ENCODE measurements around the gene VIPAS39. TPM values are rescaled to one million over a fixed set of nuclear protein-coding genes. Genes with fewer than 3 reads are reported as not detected.

Gene VIPAS39
- polyA plus RNA-seq, 1 donor (not counting 4 experiments of a cell fraction or from before 2014, with no cell fraction given) = 24.5 TPM

GRCh38 chr14:77406718-77407117 is 50.7 kb downstream of the VIPAS39 start:
- Histone ChIP-seq H3K9me1 (ENCODE audit: control insufficient read depth, extremely low read depth, insufficient read depth, low read length) (no peaks in the 10 kb centered on the region), H3K79me2 (ENCODE audit: control insufficient read depth, insufficient read depth, low read length) (no peaks in the 10 kb centered on the region), H3K4me1 (ENCODE audit: control insufficient read depth, extremely low read depth, insufficient read depth, low read length) (no peaks in the 10 kb centered on the region), H3K9me3 (ENCODE audit: control insufficient read depth, low read depth, low read length) (no peaks in the 10 kb centered on the region), H3K36me3 (ENCODE audit: control insufficient read depth in 2 of 2, extremely low read depth in 1 of 2, insufficient read depth in 2 of 2, low read length in 2 of 2) (peaks cover 0 to 1% of the 10 kb centered on the region in 2 experiments), H3K27me3 (ENCODE audit: control insufficient read depth, extremely low read depth, insufficient read depth, low read length) (no peaks in the 10 kb centered on the region), H3K27ac (ENCODE audit: control insufficient read depth, insufficient read depth, low read length) (no peak overlapping the region), H2AFZ (ENCODE audit: control insufficient read depth, low read length) (no peak overlapping the region), H3K4me2 (ENCODE audit: control insufficient read depth, extremely low read depth, insufficient read depth, low read depth, low read length) (no peak overlapping the region), H3K4me3 (ENCODE audit: control insufficient read depth in 2 of 3, extremely low read depth in 1 of 3, insufficient read depth in 2 of 3, low read depth in 1 of 3, low read length in 3 of 3) (no peak overlapping the region), H4K20me1 (ENCODE audit: control insufficient read depth, extremely low read depth, insufficient read depth, low read length) (no peaks in the 10 kb centered on the region), H3K9ac (ENCODE audit: control insufficient read depth, extremely low read depth, insufficient read depth, low read length) (no peak overlapping the region)
- DNase-seq (ENCODE audit: low read depth, low spot score) = no peak
- TF ChIP-seq CTCF (optimal IDR thresholded peaks at IDR 0.05 in 1 of 3, IDR thresholded peaks at IDR 0.05 in 1 of 3, conservative IDR thresholded peaks at IDR 0.05 in 1 of 3; ENCODE audit: extremely low read depth in 1 of 3, insufficient read depth in 2 of 3, low read length in 3 of 3) (no peak), EZH2 (IDR thresholded peaks at IDR 0.05; ENCODE audit: low read length) (no peak)
- FAIRE-seq = no peak
- dilution Hi-C loops (cut with MboI; ENCODE audit: extremely low pct_ligation_motif_present, low sequenced_read_pairs) = no loop called here

GRCh38 chr14:77406086-77406485 is 51.3 kb downstream of the VIPAS39 start:
- Histone ChIP-seq H2AFZ (ENCODE audit: control insufficient read depth, low read length) (no peak overlapping the region), H3K79me2 (ENCODE audit: control insufficient read depth, insufficient read depth, low read length) (no peaks in the 10 kb centered on the region), H3K27me3 (ENCODE audit: control insufficient read depth, extremely low read depth, insufficient read depth, low read length) (no peaks in the 10 kb centered on the region), H3K4me1 (ENCODE audit: control insufficient read depth, extremely low read depth, insufficient read depth, low read length) (no peaks in the 10 kb centered on the region), H3K27ac (ENCODE audit: control insufficient read depth, insufficient read depth, low read length) (no peak overlapping the region), H3K36me3 (ENCODE audit: control insufficient read depth in 2 of 2, extremely low read depth in 1 of 2, insufficient read depth in 2 of 2, low read length in 2 of 2) (peaks cover 0 to 1% of the 10 kb centered on the region in 2 experiments), H3K9me1 (ENCODE audit: control insufficient read depth, extremely low read depth, insufficient read depth, low read length) (no peaks in the 10 kb centered on the region), H3K9ac (ENCODE audit: control insufficient read depth, extremely low read depth, insufficient read depth, low read length) (no peak overlapping the region), H3K9me3 (ENCODE audit: control insufficient read depth, low read depth, low read length) (no peaks in the 10 kb centered on the region), H4K20me1 (ENCODE audit: control insufficient read depth, extremely low read depth, insufficient read depth, low read length) (no peaks in the 10 kb centered on the region), H3K4me3 (ENCODE audit: control insufficient read depth in 2 of 3, extremely low read depth in 1 of 3, insufficient read depth in 2 of 3, low read depth in 1 of 3, low read length in 3 of 3) (no peak overlapping the region), H3K4me2 (ENCODE audit: control insufficient read depth, extremely low read depth, insufficient read depth, low read depth, low read length) (no peak overlapping the region)
- TF ChIP-seq EZH2 (IDR thresholded peaks at IDR 0.05; ENCODE audit: low read length) (no peak), CTCF (optimal IDR thresholded peaks at IDR 0.05 in 1 of 3, IDR thresholded peaks at IDR 0.05 in 1 of 3, conservative IDR thresholded peaks at IDR 0.05 in 1 of 3; ENCODE audit: extremely low read depth in 1 of 3, insufficient read depth in 2 of 3, low read length in 3 of 3) (no peak)
- FAIRE-seq (no peak), DNase-seq (ENCODE audit: low read depth, low spot score) (no peak)
- dilution Hi-C loops (cut with MboI; ENCODE audit: extremely low pct_ligation_motif_present, low sequenced_read_pairs) = no loop called here

Data from keratinocyte (primary cell).